GM18498 (cell line): ENCODE data around the gene CERCAM.
"Not testable (repeated sequence)": the region's sequence is repeated elsewhere in the genome, so short reads cannot be mapped to it uniquely, and the experiment has no call there.

Experiments used
- ATAC-seq: cut with Tn5 transposase; IDR thresholded peaks from one replicate; pipeline ENCODE4 v1.9.1; 2021; ENCODE audit warnings: mild to moderate bottlenecking, moderate library complexity; ENCODE audit not compliant: unreplicated experiment

Gene CERCAM

GRCh38 chr9:128392302-128393144, 28.1 kb upstream of the CERCAM start:
- ATAC-seq: no peak

DNA sequence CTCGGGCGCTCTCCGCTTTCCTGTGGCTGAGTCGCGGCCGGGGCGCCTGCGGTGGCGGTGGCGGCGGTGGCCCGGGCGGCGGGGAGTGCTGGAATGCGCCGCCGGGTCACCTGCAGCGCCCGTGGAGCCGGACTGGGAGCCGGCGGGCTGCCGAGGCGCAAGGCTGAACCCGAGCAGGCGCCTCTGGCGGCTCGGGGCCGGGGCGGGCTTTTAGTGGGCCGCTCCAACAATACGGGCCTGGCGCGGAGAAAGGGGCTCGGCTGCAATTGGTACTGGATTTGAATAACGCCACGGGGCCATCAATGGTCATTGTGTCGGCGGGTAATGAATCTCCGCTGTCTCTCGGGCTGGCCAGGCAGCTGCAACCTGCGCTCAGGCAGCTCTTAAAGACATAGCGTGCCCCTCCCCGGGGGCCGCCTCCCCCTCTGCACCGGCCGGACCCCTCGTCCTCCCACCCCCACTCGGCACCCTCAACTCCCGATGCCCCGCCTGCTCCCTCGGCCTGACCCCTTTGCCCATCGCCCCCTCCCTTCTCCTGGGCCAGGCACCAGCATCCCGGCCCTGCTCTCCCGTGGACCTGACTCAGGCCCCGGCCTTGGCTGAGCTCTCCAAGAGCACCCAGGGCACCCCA, 27.4 kb upstream of the CERCAM start:
- ATAC-seq: no peak

DNA sequence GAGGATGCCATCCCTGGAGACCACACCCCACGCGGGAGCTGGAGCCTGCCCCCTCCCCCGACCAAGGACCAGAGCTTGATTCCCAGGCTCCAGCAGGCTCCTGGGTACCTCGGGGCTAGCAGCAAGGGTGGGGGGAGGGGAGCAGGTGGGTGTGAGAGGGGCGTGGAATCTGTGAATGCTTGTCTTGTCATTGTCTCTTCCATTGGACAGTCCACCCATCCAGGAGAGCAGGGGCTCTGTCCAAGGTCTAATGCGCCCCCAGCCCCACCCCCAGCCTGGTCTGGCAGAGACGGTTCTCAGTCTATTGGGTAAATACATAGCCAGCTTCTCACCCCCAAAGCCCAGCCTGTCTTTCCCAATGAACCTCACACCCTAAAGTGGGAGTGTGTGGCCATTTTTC, 26.7 kb upstream of the CERCAM start:
- ATAC-seq: no peak

DNA sequence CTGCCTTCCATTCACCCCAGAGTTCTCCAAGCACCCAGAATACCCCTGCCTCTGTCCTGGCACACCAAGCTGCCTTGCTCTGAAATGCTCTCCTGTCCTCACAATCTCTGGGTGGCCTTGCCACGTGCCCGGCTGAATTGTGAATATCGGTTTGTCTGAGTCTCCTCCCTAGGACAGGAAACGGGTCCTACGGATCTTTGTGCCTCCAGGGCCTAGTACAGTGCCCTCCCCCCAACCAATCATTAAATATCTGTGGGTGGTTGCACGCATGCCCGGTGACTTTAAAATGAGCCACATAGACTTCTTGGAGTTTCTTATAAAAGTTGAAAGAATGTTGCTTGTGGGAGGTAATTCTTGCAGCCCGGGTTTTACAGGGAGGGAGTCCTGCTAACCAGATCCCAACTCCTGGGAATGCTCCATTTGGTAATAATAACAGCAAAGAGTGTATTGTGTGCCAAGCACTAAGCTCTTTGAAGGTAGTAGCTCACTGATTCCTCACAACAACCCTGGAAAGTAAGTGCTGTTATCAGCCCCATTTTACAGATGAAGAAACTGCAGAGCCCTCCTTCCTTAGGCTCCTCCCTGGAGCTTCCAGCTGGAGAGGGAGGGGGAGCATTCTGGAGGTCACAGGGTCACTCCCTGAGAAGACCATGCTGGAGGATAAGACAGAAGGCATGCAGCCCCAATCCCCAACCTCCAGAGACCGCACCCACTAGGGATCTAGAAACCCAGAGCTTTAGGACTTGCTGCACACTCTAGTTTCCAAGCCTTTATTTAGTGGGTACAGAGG, 26.1 kb upstream of the CERCAM start:
- no peak for ATAC-seq

DNA sequence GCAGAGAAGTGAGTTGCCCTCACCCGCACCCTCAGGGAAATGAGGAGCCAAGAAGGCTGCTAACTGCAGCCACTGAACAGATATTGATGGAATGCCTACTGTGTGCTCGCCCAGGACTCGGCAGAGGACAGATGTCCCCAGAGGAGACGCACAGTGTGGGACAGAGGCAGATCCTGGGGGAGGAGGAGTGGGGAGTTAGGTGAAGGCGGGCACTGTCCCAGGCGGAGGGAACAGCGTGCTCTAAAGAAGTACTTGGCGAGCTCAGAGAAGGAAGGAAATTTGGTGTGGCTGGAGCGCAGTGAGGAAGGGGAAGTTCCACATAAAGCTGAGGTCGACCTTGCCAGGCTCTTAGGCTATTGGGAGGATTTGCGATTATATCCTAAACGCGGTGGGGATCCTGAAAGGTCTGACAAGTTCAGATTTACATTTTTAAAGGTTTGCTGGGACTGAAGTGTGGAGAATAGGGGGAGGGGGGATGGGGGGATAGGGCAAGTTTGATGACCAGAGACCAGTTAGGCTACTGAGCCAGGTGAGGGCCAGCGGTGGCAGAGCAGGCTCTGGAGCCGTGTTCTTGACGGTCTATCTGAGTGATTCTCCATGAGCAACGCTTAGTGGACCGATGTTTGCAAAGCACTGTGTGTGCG, 23.6 kb upstream of the CERCAM start:
- no peak for ATAC-seq

GRCh38 chr9:128397831-128398230, 22.8 kb upstream of the CERCAM start:
- no peak for ATAC-seq

- ATAC-seq: no peak
Measured at GRCh38 chr9:128399861-128400260, 20.8 kb upstream of the CERCAM start.

DNA sequence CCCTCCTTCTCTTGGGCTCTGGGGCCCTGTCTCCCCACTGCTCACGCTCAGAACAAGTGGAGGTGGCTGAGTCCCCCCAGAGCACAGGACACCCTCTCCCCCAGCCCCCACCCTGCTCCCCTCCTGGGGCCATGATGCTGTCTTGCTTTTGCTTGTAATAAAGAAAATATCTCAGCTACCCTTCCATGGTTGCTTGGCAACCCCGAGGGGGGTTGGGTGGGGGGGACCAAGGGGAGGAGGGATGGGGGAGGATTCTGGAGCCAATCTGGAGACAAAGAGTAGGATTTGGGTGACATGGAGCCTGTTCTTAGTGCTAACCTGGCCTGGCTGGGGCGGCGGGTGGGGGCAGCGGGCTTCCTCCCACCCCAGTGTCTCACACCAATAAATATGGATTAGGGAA, 16.1 kb upstream of the CERCAM start:
- no peak for ATAC-seq

GRCh38 chr9:128405077-128405779, 15.4 kb upstream of the CERCAM start:
- ATAC-seq: no peak

DNA sequence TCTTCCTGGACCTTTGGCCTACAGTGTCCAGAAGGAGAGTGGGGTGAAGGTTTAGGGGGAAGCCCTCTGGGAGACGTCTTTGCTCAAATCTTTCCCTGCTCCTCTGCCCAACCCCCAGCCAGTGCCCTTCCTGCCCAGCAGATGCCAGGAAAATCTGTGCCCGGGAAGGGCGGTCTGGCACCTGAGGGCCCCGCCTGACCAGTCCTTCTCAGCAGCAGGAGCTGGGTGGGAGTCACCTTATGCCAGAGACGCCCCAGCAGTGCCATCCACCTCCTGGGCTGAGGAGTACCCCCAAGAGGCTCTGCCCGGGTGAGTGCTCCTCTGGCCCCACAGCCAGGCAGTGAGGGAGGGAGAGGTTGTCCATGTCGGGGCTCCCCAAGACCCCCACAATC, 14.9 kb upstream of the CERCAM start:
- ATAC-seq: no peak

DNA sequence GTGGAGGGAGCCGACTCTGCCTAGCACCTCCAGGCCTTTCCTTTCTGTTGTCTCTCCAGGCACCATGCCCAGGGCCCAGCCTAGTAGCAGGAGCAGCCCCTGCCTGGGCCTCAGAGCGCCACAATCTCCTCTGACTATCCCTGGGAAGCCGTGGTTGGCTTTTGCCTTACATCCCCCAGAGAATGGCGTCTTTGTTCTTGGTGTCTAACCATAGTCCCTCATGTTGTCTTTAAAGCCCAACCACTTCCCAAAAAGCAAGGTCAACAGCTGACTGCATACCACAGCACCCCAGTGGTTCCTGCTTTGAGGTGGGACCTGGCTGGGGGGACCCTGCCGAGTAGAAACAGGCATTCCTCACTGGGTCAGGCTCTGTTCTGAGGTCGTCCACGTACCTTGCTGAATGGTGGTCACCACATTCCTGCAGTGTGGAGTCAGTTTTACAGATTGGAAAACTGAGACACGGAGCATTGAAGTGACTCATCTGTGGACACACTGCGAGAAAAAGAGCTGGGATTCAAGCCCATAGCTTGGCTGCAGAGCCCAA, 13.7 kb upstream of the CERCAM start:
- ATAC-seq: no peak

- no peak for ATAC-seq
Measured at GRCh38 chr9:128408963-128409431, 11.7 kb upstream of the CERCAM start.

GRCh38 chr9:128409450-128409849, 11.2 kb upstream of the CERCAM start:
- no peak for ATAC-seq

GRCh38 chr9:128409978-128410377, 10.7 kb upstream of the CERCAM start:
- ATAC-seq: no peak

DNA sequence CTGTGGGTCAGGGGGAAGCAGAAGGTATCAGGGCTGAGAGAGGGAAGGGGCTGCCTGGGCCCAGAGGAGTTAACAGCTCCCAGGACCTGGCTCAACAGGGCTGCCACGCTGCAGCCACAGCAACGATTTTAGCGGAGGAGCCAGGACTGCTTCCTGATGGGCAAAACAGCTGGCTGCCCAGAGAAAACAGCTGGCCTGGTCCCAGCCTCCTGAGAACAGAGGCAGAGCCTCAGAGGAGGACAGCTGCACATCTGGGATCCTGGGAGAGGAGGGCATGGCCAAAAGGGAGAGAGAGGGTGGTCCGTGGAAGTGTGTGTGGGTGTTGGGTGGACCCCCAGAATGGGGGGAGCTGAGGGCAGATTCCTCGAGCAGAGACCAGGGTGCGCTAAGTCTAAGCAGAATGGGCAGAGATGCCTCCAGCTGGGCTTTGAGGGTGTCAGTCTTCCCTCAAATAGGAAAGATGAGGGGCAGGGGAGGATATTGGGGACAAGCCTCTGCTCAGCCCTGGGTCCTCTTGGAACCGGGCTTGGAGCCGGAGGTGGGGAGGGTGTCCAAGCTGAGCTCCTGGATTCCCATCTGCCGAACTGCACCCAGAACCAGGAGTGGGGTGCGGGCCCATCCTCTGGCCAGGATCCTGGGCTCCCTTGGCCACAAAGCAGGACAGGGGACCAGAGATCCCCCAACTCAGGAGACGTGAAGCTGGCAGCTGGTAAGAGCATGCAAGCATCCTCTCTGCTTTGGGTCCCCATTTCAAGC, 9.1 kb upstream of the CERCAM start:
- ATAC-seq: no peak

GRCh38 chr9:128412120-128412790, 8.4 kb upstream of the CERCAM start:
- no peak for ATAC-seq

GRCh38 chr9:128413728-128414127, 6.9 kb upstream of the CERCAM start:
- ATAC-seq: not testable (repeated sequence)

GRCh38 chr9:128414461-128414860, 6.2 kb upstream of the CERCAM start:
- no peak for ATAC-seq

GRCh38 chr9:128415281-128415680, 5.4 kb upstream of the CERCAM start:
- ATAC-seq: no peak
